Dedifferentiated amniotic fluid mesenchymal stem cell (primary cell): Measurements from ENCODE around the gene DPF1.
"Not testable (repeated sequence)": the region's sequence is repeated elsewhere in the genome, so short reads cannot be mapped to it uniquely, and the experiment has no call there.

ENCODE experiments used
- DNase-seq: peaks from one replicate; pipeline ENCODE4 v3.0.0-alpha.2; 2016; ENCODE audit errors: extremely low spot score

Gene DPF1

GRCh38 chr19:38224014-38224862 is at the start of gene DPF1:
Gene DPF1 (minus strand): TSS chr19:38224222. CDS start chr19:38224142, 80 bp downstream.
- DNase-seq = no peak

GRCh38 chr19:38273499-38273898 is 49.5 kb upstream of the DPF1 start:
- DNase-seq = no peak

GRCh38 chr19:38270587-38271167 is 46.7 kb upstream of the DPF1 start:
- DNase-seq = no peak

GRCh38 chr19:38268539-38268938 is 44.5 kb upstream of the DPF1 start:
- DNase-seq = no peak

- DNase-seq = no peak
Observed at GRCh38 chr19:38267761-38268483, 43.9 kb upstream of the DPF1 start.

GRCh38 chr19:38266981-38267597 is 43.1 kb upstream of the DPF1 start:
- DNase-seq = peak; percentile 30

GRCh38 chr19:38265921-38266429 is 42.0 kb upstream of the DPF1 start:
- DNase-seq = no peak

GRCh38 chr19:38265213-38265861 is 41.3 kb upstream of the DPF1 start:
- no peak for DNase-seq

GRCh38 chr19:38264486-38265212 is 40.6 kb upstream of the DPF1 start, which contains the start of gene SPINT2:
Gene SPINT2 (plus strand): TSS chr19:38264573. CDS start chr19:38264893, 320 bp downstream.
- DNase-seq = no peak

- no peak for DNase-seq
Observed at GRCh38 chr19:38263689-38264485, 39.9 kb upstream of the DPF1 start.

- no peak for DNase-seq
Observed at GRCh38 chr19:38262585-38263268, 38.7 kb upstream of the DPF1 start.

GRCh38 chr19:38261942-38262341 is 37.9 kb upstream of the DPF1 start:
- DNase-seq = not testable (repeated sequence)

- DNase-seq = no peak
Observed at GRCh38 chr19:38255383-38256014, 31.5 kb upstream of the DPF1 start.

GRCh38 chr19:38253788-38254187 is 29.8 kb upstream of the DPF1 start:
- DNase-seq = no peak

- DNase-seq = no peak
Observed at GRCh38 chr19:38252941-38253691, 29.1 kb upstream of the DPF1 start.

- no peak for DNase-seq
Observed at GRCh38 chr19:38252385-38252784, 28.4 kb upstream of the DPF1 start.

GRCh38 chr19:38251564-38252051 is 27.6 kb upstream of the DPF1 start:
- no peak for DNase-seq
